ENCODE results near the gene SELENOO. TPM values are rescaled to one million over a fixed set of nuclear protein-coding genes. Genes with fewer than 3 reads are reported as not detected.

Gene SELENOO
- total and polyA plus RNA-seq, 2 donors from 2014 or later: 19.7 to 42.8 TPM

DNA sequence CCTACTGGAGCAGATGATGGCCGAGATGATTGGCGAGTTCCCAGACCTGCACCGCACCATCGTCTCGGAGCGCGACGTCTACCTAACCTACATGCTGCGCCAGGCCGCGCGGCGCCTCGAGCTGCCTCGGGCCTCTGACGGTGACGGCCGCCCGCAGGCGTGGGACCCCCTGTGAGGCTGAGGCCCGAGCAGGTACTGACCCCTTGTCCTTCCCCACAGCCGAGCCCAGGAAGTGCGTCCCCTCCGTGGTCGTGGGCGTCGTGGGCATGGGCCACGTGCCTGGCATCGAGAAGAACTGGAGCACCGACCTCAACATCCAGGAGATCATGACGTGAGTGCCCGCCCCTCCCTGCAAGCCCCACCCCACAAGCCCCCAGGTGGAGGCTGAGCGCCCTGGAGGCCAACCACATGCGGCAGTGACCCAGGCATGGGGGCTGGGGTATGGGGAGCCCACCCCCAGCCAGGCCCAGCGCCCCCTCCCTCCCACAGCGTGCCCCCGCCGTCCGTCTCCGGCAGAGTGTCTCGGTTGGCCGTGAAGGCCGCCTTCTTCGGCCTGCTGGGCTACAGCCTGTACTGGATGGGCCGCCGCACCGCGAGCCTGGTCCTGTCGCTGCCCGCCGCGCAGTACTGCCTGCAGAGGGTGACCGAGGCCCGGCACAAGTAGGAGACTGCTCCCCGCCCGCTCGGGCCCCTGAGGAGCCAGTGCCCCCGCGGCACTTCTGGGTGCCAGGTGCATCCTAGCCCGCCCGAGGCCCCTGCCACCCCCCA lies 2.8 kb upstream of the SELENOO start:
- Histone ChIP-seq H3K4me1 (ENCODE audit: control insufficient read depth in 2 of 3, insufficient read depth in 2 of 3, low read depth in 1 of 3, low read length in 3 of 3) (peaks cover 0 to 11% (median 10%) of the 10 kb centered on the region in 3 donors), H3K36me3 (ENCODE audit: control insufficient read depth in 2 of 3, insufficient read depth in 3 of 3, low read length in 3 of 3) (peaks cover 0 to 3% (median 3%) of the 10 kb centered on the region in 3 donors), H3K4me3 (ENCODE audit: low read length in 3 of 3) (no peak overlapping the region), H3K27ac (ENCODE audit: low read depth in 2 of 2, low read length in 2 of 2) (no peak overlapping the region), H3K9ac (ENCODE audit: low read length in 3 of 3) (no peak overlapping the region), H3K9me3 (ENCODE audit: control insufficient read depth in 2 of 3, insufficient read depth in 1 of 3, low read length in 3 of 3) (no peaks in the 10 kb centered on the region), H3K27me3 (ENCODE audit: control insufficient read depth, insufficient read depth, low read length) (no peaks in the 10 kb centered on the region)
- TF ChIP-seq CTCF (IDR thresholded peaks at IDR 0.05; ENCODE audit: borderline replicate concordance, extremely low read depth, insufficient read depth): no peak
- FAIRE-seq: no peak
- intact Hi-C loops (cut with DNase I): no loop called here
- DNase-seq: no peak

DNA sequence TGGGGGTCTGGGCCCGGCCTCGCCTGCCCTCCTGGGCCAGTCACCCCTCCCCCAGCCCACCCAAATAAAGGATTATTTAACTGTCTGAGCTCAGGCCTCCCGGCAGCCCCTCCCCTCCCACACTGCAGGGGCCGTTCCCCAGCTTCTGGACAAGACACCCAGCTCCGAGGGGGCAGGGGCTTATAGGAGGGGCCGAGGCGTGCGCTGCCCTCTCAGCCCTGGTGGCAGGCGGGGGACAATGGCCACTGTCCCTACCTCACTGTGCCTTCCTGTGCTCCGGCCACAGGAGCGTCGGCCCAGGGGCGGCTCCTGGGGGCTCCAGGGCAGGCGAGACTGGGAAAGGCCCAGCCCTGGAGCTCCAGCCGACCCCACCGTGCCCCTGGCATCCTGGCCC lies 2.2 kb upstream of the SELENOO start:
- H3K4me1 ChIP-seq (ENCODE audit: control insufficient read depth in 2 of 3, insufficient read depth in 2 of 3, low read depth in 1 of 3, low read length in 3 of 3): peaks cover 0 to 16% (median 11%) of the 10 kb centered on the region in 3 donors
- DNase-seq (no peak), FAIRE-seq (no peak)
- no peak overlapping the region for H3K9ac ChIP-seq (ENCODE audit: low read length in 3 of 3)
- H3K27ac ChIP-seq (ENCODE audit: low read depth in 2 of 2, low read length in 2 of 2): no peak overlapping the region
- H3K27me3 ChIP-seq (ENCODE audit: control insufficient read depth, insufficient read depth, low read length): no peaks in the 10 kb centered on the region
- H3K36me3 ChIP-seq (ENCODE audit: control insufficient read depth in 2 of 3, insufficient read depth in 3 of 3, low read length in 3 of 3): peaks cover 0 to 8% (median 3%) of the 10 kb centered on the region in 3 donors
- no peak overlapping the region for H3K4me3 ChIP-seq (ENCODE audit: low read length in 3 of 3)
- no peak for TF ChIP-seq CTCF (IDR thresholded peaks at IDR 0.05; ENCODE audit: borderline replicate concordance, extremely low read depth, insufficient read depth)
- intact Hi-C loops (cut with DNase I): no loop called here
- H3K9me3 ChIP-seq (ENCODE audit: control insufficient read depth in 2 of 3, insufficient read depth in 1 of 3, low read length in 3 of 3): no peaks in the 10 kb centered on the region

DNA sequence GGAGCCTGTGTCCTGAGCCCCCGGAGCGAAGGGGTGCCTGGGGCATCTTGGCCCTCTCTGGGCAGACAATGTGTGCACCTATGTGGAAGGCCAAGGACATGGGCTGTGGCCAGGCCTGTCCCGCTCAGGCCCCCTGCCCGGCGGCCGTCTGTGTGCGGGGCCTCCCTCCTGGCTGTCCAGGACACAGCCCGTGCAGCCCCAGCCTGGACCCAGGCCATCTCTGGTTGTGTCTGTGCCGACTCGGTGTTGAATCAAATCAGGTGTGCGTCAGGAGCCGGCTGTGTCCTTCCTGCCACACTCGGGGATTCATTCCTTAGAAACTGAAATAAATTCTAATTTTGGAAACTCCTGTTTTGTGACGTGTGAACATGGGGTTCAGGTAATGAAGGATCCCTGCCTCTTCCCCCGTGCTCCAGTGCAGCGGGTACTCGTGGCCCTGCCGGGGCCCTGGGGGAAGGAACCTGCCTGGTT lies 1.5 kb upstream of the SELENOO start:
- TF ChIP-seq CTCF (IDR thresholded peaks at IDR 0.05; ENCODE audit: borderline replicate concordance, extremely low read depth, insufficient read depth): no peak
- H3K36me3 ChIP-seq (ENCODE audit: control insufficient read depth in 2 of 3, insufficient read depth in 3 of 3, low read length in 3 of 3): peaks cover 0 to 7% (median 3%) of the 10 kb centered on the region in 3 donors
- H3K4me1 ChIP-seq (ENCODE audit: control insufficient read depth in 2 of 3, insufficient read depth in 2 of 3, low read depth in 1 of 3, low read length in 3 of 3): peaks cover 0 to 16% (median 11%) of the 10 kb centered on the region in 3 donors
- DNase-seq (peak in 1 of 5 donors; percentile 49), FAIRE-seq (no peak)
- H3K4me3 ChIP-seq (ENCODE audit: low read length in 3 of 3): no peak overlapping the region
- H3K27me3 ChIP-seq (ENCODE audit: control insufficient read depth, insufficient read depth, low read length): no peaks in the 10 kb centered on the region
- H3K27ac ChIP-seq (ENCODE audit: low read depth in 2 of 2, low read length in 2 of 2): no peak overlapping the region
- H3K9me3 ChIP-seq (ENCODE audit: control insufficient read depth in 2 of 3, insufficient read depth in 1 of 3, low read length in 3 of 3): no peaks in the 10 kb centered on the region
- intact Hi-C loops (cut with DNase I): no loop called here
- H3K9ac ChIP-seq (ENCODE audit: low read length in 3 of 3): no peak overlapping the region
